ENCODE results near the gene NUTF2.

GRCh38 chr16:67872131-67872630 is 25.4 kb downstream of the NUTF2 start:
- no peak for TF ChIP-seq EZH2 (IDR thresholded peaks at IDR 0.05)
- TF ChIP-seq POLR2AphosphoS5 (IDR thresholded peaks at IDR 0.05; ENCODE audit: borderline replicate concordance, low read depth, low read length) = no peak
- TF ChIP-seq FOXP2 (optimal IDR thresholded peaks at IDR 0.05; ENCODE audit: control extremely low read depth, extremely low read length, insufficient read depth) = no peak

Data from SK-N-MC (cell line).